ENCODE data around the gene ZBTB20.

GRCh38 chr3:114454551-114455251 is 692.4 kb downstream of the ZBTB20 start:
- TF ChIP-seq, protein P1, sequence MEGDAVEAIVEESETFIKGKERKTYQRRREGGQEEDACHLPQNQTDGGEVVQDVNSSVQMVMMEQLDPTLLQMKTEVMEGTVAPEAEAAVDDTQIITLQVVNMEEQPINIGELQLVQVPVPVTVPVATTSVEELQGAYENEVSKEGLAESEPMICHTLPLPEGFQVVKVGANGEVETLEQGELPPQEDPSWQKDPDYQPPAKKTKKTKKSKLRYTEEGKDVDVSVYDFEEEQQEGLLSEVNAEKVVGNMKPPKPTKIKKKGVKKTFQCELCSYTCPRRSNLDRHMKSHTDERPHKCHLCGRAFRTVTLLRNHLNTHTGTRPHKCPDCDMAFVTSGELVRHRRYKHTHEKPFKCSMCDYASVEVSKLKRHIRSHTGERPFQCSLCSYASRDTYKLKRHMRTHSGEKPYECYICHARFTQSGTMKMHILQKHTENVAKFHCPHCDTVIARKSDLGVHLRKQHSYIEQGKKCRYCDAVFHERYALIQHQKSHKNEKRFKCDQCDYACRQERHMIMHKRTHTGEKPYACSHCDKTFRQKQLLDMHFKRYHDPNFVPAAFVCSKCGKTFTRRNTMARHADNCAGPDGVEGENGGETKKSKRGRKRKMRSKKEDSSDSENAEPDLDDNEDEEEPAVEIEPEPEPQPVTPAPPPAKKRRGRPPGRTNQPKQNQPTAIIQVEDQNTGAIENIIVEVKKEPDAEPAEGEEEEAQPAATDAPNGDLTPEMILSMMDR (IDR thresholded peaks at IDR 0.05 in 8 of 11, conservative IDR thresholded peaks at IDR 0.05 in 3 of 11), result peak in 4 of 11 experiments; percentile 16 to 85 (median 66)
- TF ChIP-seq POLR2A (IDR thresholded peaks at IDR 0.05) (no peak), POLR2AphosphoS5 (IDR thresholded peaks at IDR 0.05) (no peak)

Data from spleen (tissue), 7 donors.